Rectal smooth muscle tissue (tissue), 1 donor: ENCODE data around the gene TFEB.

ENCODE experiments used
- H3K27ac ChIP-seq: one replicate; pipeline ENCODE4 v1.7.0; 2013; ENCODE audit warnings: low read depth, low read length, inconsistent platforms
- H3K27me3 ChIP-seq: one replicate; pipeline ENCODE4 v1.7.0; 2013; ENCODE audit warnings: low read length; ENCODE audit not compliant: control insufficient read depth, insufficient read depth
- H3K36me3 ChIP-seq: one replicate; pipeline ENCODE4 v1.7.0; 2013; ENCODE audit warnings: low read length; ENCODE audit not compliant: control insufficient read depth, insufficient read depth
- H3K4me1 ChIP-seq: one replicate; pipeline ENCODE4 v1.7.0; 2013; ENCODE audit warnings: low read length; ENCODE audit not compliant: control insufficient read depth, insufficient read depth
- H3K4me3 ChIP-seq: one replicate; pipeline ENCODE4 v1.7.0; 2013; ENCODE audit warnings: low read length
- H3K9ac ChIP-seq: one replicate; pipeline ENCODE4 v1.7.0; 2013; ENCODE audit warnings: low read length

TFEB gene

GRCh38 chr6:41732149-41732548 lies 3.3 kb downstream of the TFEB start:
- Histone ChIP-seq H3K4me3 (no peak overlapping the region), H3K4me1 (peaks cover 16% of the 10 kb centered on the region), H3K36me3 (no peaks in the 10 kb centered on the region), H3K27ac (no peak overlapping the region), H3K9ac (no peak overlapping the region), H3K27me3 (no peaks in the 10 kb centered on the region)

GRCh38 chr6:41731561-41732086 lies 3.8 kb downstream of the TFEB start:
- no peak overlapping the region for H3K9ac ChIP-seq
- no peak overlapping the region for H3K27ac ChIP-seq
- no peak overlapping the region for H3K4me3 ChIP-seq
- H3K36me3 ChIP-seq: no peaks in the 10 kb centered on the region
- no peaks in the 10 kb centered on the region for H3K27me3 ChIP-seq
- peaks cover 16% of the 10 kb centered on the region for H3K4me1 ChIP-seq

GRCh38 chr6:41730531-41731436 lies 4.6 kb downstream of the TFEB start:
- Histone ChIP-seq H3K27me3 (no peaks in the 10 kb centered on the region), H3K4me3 (no peak overlapping the region), H3K9ac (no peak overlapping the region), H3K36me3 (no peaks in the 10 kb centered on the region), H3K27ac (no peak overlapping the region), H3K4me1 (peaks cover 15% of the 10 kb centered on the region)

- Histone ChIP-seq H3K4me1 (peaks cover 13% of the 10 kb centered on the region), H3K27ac (no peak overlapping the region), H3K27me3 (no peaks in the 10 kb centered on the region), H3K4me3 (no peak overlapping the region), H3K36me3 (no peaks in the 10 kb centered on the region), H3K9ac (no peak overlapping the region)
Observed at GRCh38 chr6:41729624-41730023, 5.8 kb downstream of the TFEB start.

- Histone ChIP-seq H3K36me3 (no peaks in the 10 kb centered on the region), H3K4me3 (no peak overlapping the region), H3K27me3 (no peaks in the 10 kb centered on the region), H3K27ac (no peak overlapping the region), H3K4me1 (peaks cover 13% of the 10 kb centered on the region), H3K9ac (no peak overlapping the region)
Observed at GRCh38 chr6:41728954-41729353, 6.5 kb downstream of the TFEB start.

GRCh38 chr6:41728073-41728936 lies 7.1 kb downstream of the TFEB start:
- no peaks in the 10 kb centered on the region for H3K27me3 ChIP-seq
- no peaks in the 10 kb centered on the region for H3K36me3 ChIP-seq
- no peak overlapping the region for H3K27ac ChIP-seq
- H3K4me1 ChIP-seq: peaks cover 12% of the 10 kb centered on the region
- H3K4me3 ChIP-seq: no peak overlapping the region
- H3K9ac ChIP-seq: no peak overlapping the region

- H3K36me3 ChIP-seq: no peaks in the 10 kb centered on the region
- peaks cover 5% of the 10 kb centered on the region for H3K4me1 ChIP-seq
- no peaks in the 10 kb centered on the region for H3K27me3 ChIP-seq
- H3K4me3 ChIP-seq: no peak overlapping the region
- no peak overlapping the region for H3K27ac ChIP-seq
- no peak overlapping the region for H3K9ac ChIP-seq
Observed at GRCh38 chr6:41727705-41728072, 7.7 kb downstream of the TFEB start.

GRCh38 chr6:41726876-41727275 lies 8.5 kb downstream of the TFEB start:
- Histone ChIP-seq H3K36me3 (no peaks in the 10 kb centered on the region), H3K27ac (no peak overlapping the region), H3K27me3 (no peaks in the 10 kb centered on the region), H3K4me3 (no peak overlapping the region), H3K4me1 (peaks cover 3% of the 10 kb centered on the region), H3K9ac (no peak overlapping the region)

GRCh38 chr6:41724586-41725501 lies 10.6 kb downstream of the TFEB start:
- H3K4me1 ChIP-seq: no peaks in the 10 kb centered on the region
- no peak overlapping the region for H3K4me3 ChIP-seq
- H3K27ac ChIP-seq: no peak overlapping the region
- no peak overlapping the region for H3K9ac ChIP-seq
- H3K36me3 ChIP-seq: no peaks in the 10 kb centered on the region
- no peaks in the 10 kb centered on the region for H3K27me3 ChIP-seq

- no peak overlapping the region for H3K9ac ChIP-seq
- no peaks in the 10 kb centered on the region for H3K27me3 ChIP-seq
- H3K27ac ChIP-seq: no peak overlapping the region
- no peak overlapping the region for H3K4me3 ChIP-seq
- no peaks in the 10 kb centered on the region for H3K4me1 ChIP-seq
- H3K36me3 ChIP-seq: no peaks in the 10 kb centered on the region
Observed at GRCh38 chr6:41724228-41724580, 11.2 kb downstream of the TFEB start.

- H3K9ac ChIP-seq: no peak overlapping the region
Observed at GRCh38 chr6:41723530-41724227, 11.7 kb downstream of the TFEB start.

More at GRCh38 chr6:41723530-41724227, 11.7 kb downstream of the TFEB start:
- Histone ChIP-seq H3K36me3 (no peaks in the 10 kb centered on the region), H3K4me1 (no peaks in the 10 kb centered on the region), H3K27ac (no peak overlapping the region), H3K27me3 (no peaks in the 10 kb centered on the region), H3K4me3 (no peak overlapping the region)
